ENCODE data around the gene SSBP4. TPM values are rescaled to one million over a fixed set of nuclear protein-coding genes. Genes with fewer than 3 reads are reported as not detected.

Gene SSBP4
- polyA plus RNA-seq, 1 of the 3 experiments (the other 2 are of a cell fraction): 24.9 TPM

DNA sequence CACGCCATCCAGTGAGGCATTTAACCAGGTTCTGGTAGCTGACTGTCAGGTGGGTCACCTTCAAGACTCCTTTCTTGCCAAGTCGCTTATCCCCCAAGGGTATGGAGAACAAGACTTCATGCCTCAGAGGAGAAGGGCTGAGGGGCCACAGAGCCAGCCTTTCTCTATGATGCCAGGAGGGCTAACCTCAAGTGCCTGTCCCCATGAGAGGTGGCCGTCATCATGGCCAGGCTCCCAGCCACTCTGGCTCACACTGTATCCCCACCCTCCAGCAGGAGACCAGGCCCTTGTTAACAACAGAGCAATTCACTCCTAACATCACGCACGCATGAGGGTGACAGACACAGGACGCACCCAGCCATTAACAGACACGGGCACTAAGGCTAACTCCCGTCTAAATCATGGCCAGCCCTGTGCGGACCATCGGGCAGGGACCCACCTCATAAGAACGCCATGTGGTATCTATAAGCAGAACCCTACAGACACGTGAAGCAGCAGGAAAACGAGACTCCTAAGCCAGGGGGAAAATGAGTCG, 57.4 kb downstream of the SSBP4 start:
- DNase-seq: no peak
- H3K9ac ChIP-seq: no peak overlapping the region
- H3K9me2 ChIP-seq: no peaks in the 10 kb centered on the region
- H2AFZ ChIP-seq (ENCODE audit: low read depth): no peak overlapping the region
- no peak overlapping the region for H3K27ac ChIP-seq (ENCODE audit: low read depth in 2 of 2, low read length in 1 of 2)
- H3K79me2 ChIP-seq (ENCODE audit: insufficient read depth): peaks cover 76% of the 10 kb centered on the region
- H3K36me3 ChIP-seq (replicated peaks in 1 of 2; ENCODE audit: control insufficient read depth in 1 of 2, insufficient read depth in 2 of 2, low read length in 1 of 2): no peaks in the 10 kb centered on the region
- no peak overlapping the region for H3K4me2 ChIP-seq
- no peak overlapping the region for H3K4me3 ChIP-seq (ENCODE audit: low read depth in 2 of 2, low read length in 1 of 2)
- peaks cover 29% of the 10 kb centered on the region; the same call in 1 of the 2 replicates for H4K20me1 ChIP-seq (ENCODE audit: insufficient read depth)
- peaks cover 6% of the 10 kb centered on the region for H3F3A ChIP-seq (replicated peaks; ENCODE audit: insufficient read depth)
- peaks cover 20 to 21% of the 10 kb centered on the region in 2 experiments; a peak in 2 of 4 replicates for H3K4me1 ChIP-seq (ENCODE audit: control insufficient read depth in 1 of 2, insufficient read depth in 2 of 2, low read depth in 1 of 2, low read length in 1 of 2)
- CTCF ChIA-PET: interaction anchor here (0.8 to 1.4 kb wide), 2 partner anchors 10 to 26 kb away, joined by 3 read pairs; no protein-coding TSS in a partner anchor
- H3K9me3 ChIP-seq: no peaks in the 10 kb centered on the region
- POLR2A ChIA-PET: no interaction called here
- H3K27me3 ChIP-seq (ENCODE audit: insufficient read depth): no peaks in the 10 kb centered on the region
- TF ChIP-seq NRF1 (IDR thresholded peaks at IDR 0.05; ENCODE audit: low read depth, low read length) (no peak), RCOR1 (IDR thresholded peaks at IDR 0.05; ENCODE audit: low read length) (no peak), FOXM1 (IDR thresholded peaks at IDR 0.05; ENCODE audit: low read depth) (no peak), RXRA (IDR thresholded peaks at IDR 0.05; ENCODE audit: borderline replicate concordance, low read depth) (no peak), RAD21 (IDR thresholded peaks at IDR 0.05; ENCODE audit: low read length) (no peak), TEAD4 (IDR thresholded peaks at IDR 0.05; ENCODE audit: borderline replicate concordance, insufficient read depth) (no peak), JUND (IDR thresholded peaks at IDR 0.05) (no peak), YY1 (IDR thresholded peaks at IDR 0.05; ENCODE audit: low read depth) (no peak), NFIC (IDR thresholded peaks at IDR 0.05; ENCODE audit: borderline replicate concordance) (no peak), FOSL2 (IDR thresholded peaks at IDR 0.05; ENCODE audit: borderline replicate concordance, low read depth) (no peak), GATA2 (CRISPR knock-in tag; IDR thresholded peaks at IDR 0.05) (no peak), CHD2 (IDR thresholded peaks at IDR 0.05; ENCODE audit: low read length, partially characterized antibody) (no peak), CTCF (IDR thresholded peaks at IDR 0.05) (no peak), EZH2phosphoT487 (IDR thresholded peaks at IDR 0.05; ENCODE audit: borderline replicate concordance, low read depth) (no peak), SMC3 (IDR thresholded peaks at IDR 0.05; ENCODE audit: low read depth, low read length) (no peak)
- TF ChIP-seq, protein P1, sequence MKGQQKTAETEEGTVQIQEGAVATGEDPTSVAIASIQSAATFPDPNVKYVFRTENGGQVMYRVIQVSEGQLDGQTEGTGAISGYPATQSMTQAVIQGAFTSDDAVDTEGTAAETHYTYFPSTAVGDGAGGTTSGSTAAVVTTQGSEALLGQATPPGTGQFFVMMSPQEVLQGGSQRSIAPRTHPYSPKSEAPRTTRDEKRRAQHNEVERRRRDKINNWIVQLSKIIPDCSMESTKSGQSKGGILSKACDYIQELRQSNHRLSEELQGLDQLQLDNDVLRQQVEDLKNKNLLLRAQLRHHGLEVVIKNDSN (IDR thresholded peaks at IDR 0.05; ENCODE audit: borderline replicate concordance, low read depth): no peak
- TF ChIP-seq, protein P2, sequence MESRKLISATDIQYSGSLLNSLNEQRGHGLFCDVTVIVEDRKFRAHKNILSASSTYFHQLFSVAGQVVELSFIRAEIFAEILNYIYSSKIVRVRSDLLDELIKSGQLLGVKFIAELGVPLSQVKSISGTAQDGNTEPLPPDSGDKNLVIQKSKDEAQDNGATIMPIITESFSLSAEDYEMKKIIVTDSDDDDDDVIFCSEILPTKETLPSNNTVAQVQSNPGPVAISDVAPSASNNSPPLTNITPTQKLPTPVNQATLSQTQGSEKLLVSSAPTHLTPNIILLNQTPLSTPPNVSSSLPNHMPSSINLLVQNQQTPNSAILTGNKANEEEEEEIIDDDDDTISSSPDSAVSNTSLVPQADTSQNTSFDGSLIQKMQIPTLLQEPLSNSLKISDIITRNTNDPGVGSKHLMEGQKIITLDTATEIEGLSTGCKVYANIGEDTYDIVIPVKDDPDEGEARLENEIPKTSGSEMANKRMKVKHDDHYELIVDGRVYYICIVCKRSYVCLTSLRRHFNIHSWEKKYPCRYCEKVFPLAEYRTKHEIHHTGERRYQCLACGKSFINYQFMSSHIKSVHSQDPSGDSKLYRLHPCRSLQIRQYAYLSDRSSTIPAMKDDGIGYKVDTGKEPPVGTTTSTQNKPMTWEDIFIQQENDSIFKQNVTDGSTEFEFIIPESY (IDR thresholded peaks at IDR 0.05; ENCODE audit: borderline replicate concordance, low read depth): no peak
- TF ChIP-seq, protein P3, sequence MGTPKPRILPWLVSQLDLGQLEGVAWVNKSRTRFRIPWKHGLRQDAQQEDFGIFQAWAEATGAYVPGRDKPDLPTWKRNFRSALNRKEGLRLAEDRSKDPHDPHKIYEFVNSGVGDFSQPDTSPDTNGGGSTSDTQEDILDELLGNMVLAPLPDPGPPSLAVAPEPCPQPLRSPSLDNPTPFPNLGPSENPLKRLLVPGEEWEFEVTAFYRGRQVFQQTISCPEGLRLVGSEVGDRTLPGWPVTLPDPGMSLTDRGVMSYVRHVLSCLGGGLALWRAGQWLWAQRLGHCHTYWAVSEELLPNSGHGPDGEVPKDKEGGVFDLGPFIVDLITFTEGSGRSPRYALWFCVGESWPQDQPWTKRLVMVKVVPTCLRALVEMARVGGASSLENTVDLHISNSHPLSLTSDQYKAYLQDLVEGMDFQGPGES (IDR thresholded peaks at IDR 0.05; ENCODE audit: low read depth, low read length): no peak
- TF ChIP-seq, protein P4, sequence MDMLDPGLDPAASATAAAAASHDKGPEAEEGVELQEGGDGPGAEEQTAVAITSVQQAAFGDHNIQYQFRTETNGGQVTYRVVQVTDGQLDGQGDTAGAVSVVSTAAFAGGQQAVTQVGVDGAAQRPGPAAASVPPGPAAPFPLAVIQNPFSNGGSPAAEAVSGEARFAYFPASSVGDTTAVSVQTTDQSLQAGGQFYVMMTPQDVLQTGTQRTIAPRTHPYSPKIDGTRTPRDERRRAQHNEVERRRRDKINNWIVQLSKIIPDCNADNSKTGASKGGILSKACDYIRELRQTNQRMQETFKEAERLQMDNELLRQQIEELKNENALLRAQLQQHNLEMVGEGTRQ (IDR thresholded peaks at IDR 0.05; ENCODE audit: borderline replicate concordance, low read depth, low read length): no peak
- WGBS (ENCODE audit: low lambda C conversion rate): 90% methylated on average over 9 of the region's 14 CpGs
